ENCODE measurements around the gene ACAP1.

The ACAP1 gene, protein sequence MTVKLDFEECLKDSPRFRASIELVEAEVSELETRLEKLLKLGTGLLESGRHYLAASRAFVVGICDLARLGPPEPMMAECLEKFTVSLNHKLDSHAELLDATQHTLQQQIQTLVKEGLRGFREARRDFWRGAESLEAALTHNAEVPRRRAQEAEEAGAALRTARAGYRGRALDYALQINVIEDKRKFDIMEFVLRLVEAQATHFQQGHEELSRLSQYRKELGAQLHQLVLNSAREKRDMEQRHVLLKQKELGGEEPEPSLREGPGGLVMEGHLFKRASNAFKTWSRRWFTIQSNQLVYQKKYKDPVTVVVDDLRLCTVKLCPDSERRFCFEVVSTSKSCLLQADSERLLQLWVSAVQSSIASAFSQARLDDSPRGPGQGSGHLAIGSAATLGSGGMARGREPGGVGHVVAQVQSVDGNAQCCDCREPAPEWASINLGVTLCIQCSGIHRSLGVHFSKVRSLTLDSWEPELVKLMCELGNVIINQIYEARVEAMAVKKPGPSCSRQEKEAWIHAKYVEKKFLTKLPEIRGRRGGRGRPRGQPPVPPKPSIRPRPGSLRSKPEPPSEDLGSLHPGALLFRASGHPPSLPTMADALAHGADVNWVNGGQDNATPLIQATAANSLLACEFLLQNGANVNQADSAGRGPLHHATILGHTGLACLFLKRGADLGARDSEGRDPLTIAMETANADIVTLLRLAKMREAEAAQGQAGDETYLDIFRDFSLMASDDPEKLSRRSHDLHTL

GRCh38 chr17:7336240-7337175, at the start of gene ACAP1:
TSS of gene ACAP1 (plus strand) at chr17:7336529. CDS start at chr17:7336735, 206 bp downstream.
- no peaks in the 10 kb centered on the region for H3K9me3 Mint-ChIP-seq
- H3K4me3 Mint-ChIP-seq = no peak within 1 kb of the TSS
- TF ChIP-seq, protein P1, sequence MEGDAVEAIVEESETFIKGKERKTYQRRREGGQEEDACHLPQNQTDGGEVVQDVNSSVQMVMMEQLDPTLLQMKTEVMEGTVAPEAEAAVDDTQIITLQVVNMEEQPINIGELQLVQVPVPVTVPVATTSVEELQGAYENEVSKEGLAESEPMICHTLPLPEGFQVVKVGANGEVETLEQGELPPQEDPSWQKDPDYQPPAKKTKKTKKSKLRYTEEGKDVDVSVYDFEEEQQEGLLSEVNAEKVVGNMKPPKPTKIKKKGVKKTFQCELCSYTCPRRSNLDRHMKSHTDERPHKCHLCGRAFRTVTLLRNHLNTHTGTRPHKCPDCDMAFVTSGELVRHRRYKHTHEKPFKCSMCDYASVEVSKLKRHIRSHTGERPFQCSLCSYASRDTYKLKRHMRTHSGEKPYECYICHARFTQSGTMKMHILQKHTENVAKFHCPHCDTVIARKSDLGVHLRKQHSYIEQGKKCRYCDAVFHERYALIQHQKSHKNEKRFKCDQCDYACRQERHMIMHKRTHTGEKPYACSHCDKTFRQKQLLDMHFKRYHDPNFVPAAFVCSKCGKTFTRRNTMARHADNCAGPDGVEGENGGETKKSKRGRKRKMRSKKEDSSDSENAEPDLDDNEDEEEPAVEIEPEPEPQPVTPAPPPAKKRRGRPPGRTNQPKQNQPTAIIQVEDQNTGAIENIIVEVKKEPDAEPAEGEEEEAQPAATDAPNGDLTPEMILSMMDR (IDR thresholded peaks at IDR 0.05; ENCODE audit: unreplicated experiment in 3 of 3) = no peak
- H3K36me3 Mint-ChIP-seq (ENCODE audit: low read depth) = no peaks in the 10 kb centered on the region
- H3K4me1 Mint-ChIP-seq = peaks cover 8% of the 10 kb centered on the region
- no peak within 1 kb of the TSS for H3K27ac Mint-ChIP-seq
- H3K27me3 Mint-ChIP-seq (ENCODE audit: low read depth) = peaks cover 6% of the 10 kb centered on the region

DNA sequence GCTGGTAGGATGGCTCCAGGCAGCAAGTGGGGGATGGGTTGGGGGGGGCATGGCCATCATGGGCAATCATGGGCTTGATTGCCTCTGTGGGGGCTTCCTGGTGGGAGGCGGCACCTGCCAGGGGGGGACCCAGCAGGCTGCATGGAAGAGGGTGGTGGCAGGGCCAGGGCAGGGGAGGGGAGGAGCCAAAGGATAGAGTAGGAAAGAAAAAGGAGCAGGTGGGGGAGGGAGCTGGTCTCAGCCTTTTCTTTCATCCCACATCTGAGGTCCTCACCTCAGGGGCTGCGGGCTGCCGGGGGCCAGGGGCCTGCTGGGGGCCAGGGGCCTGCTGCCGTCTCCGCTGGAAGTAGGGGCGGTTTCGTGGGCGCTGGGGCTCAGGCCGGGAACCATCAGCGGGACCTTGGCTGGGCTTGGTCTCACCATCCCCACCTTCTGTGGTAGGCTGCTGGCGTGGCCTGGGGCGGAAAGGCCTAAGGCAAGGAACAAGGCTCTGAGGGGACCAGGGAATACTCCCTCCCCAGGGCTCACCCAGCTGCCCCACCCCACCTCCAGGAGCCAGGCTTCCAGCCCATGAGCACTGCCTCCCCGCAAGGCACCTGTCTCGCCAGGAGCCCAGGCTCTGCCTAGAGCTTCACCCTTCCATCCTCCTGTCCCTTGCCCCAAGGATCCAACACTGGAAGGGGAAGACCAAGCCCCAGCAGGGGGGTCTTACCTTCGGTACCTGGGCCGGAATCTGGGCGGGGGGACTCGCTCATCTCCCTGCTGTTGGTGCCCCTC, 46.9 kb upstream of the ACAP1 start:
- no peaks in the 10 kb centered on the region for H3K9me3 Mint-ChIP-seq
- no peak overlapping the region for H3K27ac Mint-ChIP-seq
- peaks cover 11% of the 10 kb centered on the region for H3K4me1 Mint-ChIP-seq
- peaks cover 58% of the 10 kb centered on the region for H3K27me3 Mint-ChIP-seq (ENCODE audit: low read depth)
- TF ChIP-seq, protein P1 (IDR thresholded peaks at IDR 0.05; ENCODE audit: unreplicated experiment in 3 of 3) = no peak
- no peak overlapping the region for H3K4me3 Mint-ChIP-seq
- peaks cover 3% of the 10 kb centered on the region for H3K36me3 Mint-ChIP-seq (ENCODE audit: low read depth)

DNA sequence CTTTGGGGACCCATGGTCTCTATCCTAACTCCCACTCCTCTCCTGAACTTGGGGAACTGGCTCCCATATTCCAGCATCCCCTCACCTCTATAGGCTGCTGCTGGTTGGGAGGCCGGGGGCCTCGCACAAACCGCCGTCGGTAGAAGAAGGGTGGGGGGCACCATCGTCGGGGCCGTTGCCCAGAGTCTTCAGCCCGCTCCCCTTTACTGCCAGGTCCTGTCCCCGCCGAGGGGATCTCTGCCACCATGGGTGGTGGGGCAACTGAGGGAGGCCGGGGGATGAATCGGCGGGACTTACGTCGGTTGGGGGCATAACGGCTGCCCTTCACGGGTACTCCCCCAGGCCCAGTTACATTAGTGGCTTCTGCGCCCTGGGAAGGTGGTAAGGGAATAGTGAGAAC, 46.2 kb upstream of the ACAP1 start:
- H3K9me3 Mint-ChIP-seq = no peaks in the 10 kb centered on the region
- H3K4me3 Mint-ChIP-seq = no peak overlapping the region
- no peak overlapping the region for H3K27ac Mint-ChIP-seq
- TF ChIP-seq, protein P1 (IDR thresholded peaks at IDR 0.05; ENCODE audit: unreplicated experiment in 3 of 3) = no peak
- peaks cover 63% of the 10 kb centered on the region for H3K27me3 Mint-ChIP-seq (ENCODE audit: low read depth)
- peaks cover 14% of the 10 kb centered on the region for H3K4me1 Mint-ChIP-seq
- peaks cover 3% of the 10 kb centered on the region for H3K36me3 Mint-ChIP-seq (ENCODE audit: low read depth)

DNA sequence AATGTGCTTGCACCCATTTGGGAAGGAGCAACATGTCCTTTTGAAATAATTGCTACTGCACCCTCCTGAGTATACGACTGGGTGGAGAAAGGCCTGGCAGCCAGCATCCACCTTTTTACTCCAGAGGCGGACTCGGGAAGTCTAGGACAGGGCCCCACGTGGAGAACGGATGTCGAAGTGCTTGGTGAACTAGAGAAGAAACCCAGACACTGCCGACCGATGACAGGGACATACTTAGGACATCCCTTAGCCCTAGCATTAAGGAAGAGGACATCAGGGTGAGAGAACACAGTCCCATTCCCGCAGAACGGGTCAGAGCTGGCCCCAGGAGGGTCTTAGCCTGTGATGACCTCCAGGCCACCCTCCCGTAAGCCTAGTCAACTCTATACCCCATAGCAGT, 45.6 kb upstream of the ACAP1 start:
- H3K9me3 Mint-ChIP-seq = no peaks in the 10 kb centered on the region
- peaks cover 68% of the 10 kb centered on the region for H3K27me3 Mint-ChIP-seq (ENCODE audit: low read depth)
- H3K36me3 Mint-ChIP-seq (ENCODE audit: low read depth) = peaks cover 3% of the 10 kb centered on the region
- H3K4me3 Mint-ChIP-seq = no peak overlapping the region
- TF ChIP-seq, protein P1 (IDR thresholded peaks at IDR 0.05; ENCODE audit: unreplicated experiment in 3 of 3) = no peak
- H3K27ac Mint-ChIP-seq = no peak overlapping the region
- H3K4me1 Mint-ChIP-seq = peaks cover 17% of the 10 kb centered on the region

DNA sequence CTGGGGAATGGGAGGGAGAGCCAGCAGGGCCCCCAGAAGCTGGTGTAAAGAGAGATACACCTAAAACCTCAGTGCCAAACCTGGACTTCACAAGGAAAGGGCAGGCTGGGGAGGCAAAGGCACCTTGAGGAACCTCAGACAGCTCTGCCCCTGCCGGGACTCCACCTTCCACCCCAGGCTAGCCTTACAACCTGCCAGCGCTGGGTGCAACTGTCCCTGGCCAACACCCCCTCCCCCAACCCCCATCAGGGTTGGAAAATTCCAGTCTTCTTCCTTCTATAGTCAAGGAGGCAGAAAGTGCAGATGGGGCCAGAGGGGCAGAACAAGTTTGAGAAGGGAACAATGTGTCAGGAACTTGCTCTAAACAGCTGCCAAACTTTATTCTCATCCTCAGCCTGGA, 44.1 kb upstream of the ACAP1 start:
- no peaks in the 10 kb centered on the region for H3K9me3 Mint-ChIP-seq
- H3K27me3 Mint-ChIP-seq (ENCODE audit: low read depth) = peaks cover 74% of the 10 kb centered on the region
- H3K4me3 Mint-ChIP-seq = no peak overlapping the region
- TF ChIP-seq, protein P1 (IDR thresholded peaks at IDR 0.05; ENCODE audit: unreplicated experiment in 3 of 3) = no peak
- H3K27ac Mint-ChIP-seq = no peak overlapping the region
- H3K4me1 Mint-ChIP-seq = peaks cover 17% of the 10 kb centered on the region
- no peaks in the 10 kb centered on the region for H3K36me3 Mint-ChIP-seq (ENCODE audit: low read depth)
